Muscle of back (tissue), 13 donors: ENCODE results near the gene PDCD1LG2. TPM values are rescaled to one million over a fixed set of nuclear protein-coding genes. Genes with fewer than 3 reads are reported as not detected.
"Not testable (repeated sequence)": the region's sequence is repeated elsewhere in the genome, so short reads cannot be mapped to it uniquely, and the experiment has no call there.

Experiments used
- DNase-seq, 3 donors: peaks; one replicate each; pipeline versions ENCODE4 v3.0.0 to v3.0.0-alpha.2; 2013
- long read RNA-seq, 9 donors: transcript quantifications; one replicate each; lab custom pipeline, GENCODE V29; 2026
- polyA plus RNA-seq, 10 donors: library from polyadenylated mRNA; unstranded; fragments of 120-200 nt; gene quantifications; one replicate each; pipeline ENCODE4 v1.2.1, GENCODE V29; 2013; ENCODE audit not compliant: insufficient read length in 10 of 10

PDCD1LG2 gene
- 1 to 10 TPM in 9 of 10 donors, under 1 TPM in 1; 0.54 to 3.1 (median 1.7) TPM for polyA plus RNA-seq
- long read RNA-seq, donor 1: 0 reads
- long read RNA-seq, donor 2: 0 reads
- long read RNA-seq, donor 3: 0 reads
- long read RNA-seq, donor 4: 0 reads
- long read RNA-seq, donor 5, partial matches to known transcripts: 0 of 1 reads
- long read RNA-seq, donor 5, other reads (novel, unspliced or antisense): 0 of 1 reads
- long read RNA-seq, donor 6: 0 reads
- long read RNA-seq, donor 7: 0 reads
- long read RNA-seq, donor 8: 0 reads
- long read RNA-seq, donor 9: 0 reads

GRCh38 chr9:5510360-5510931, at the start of gene PDCD1LG2:
PDCD1LG2 (plus strand) TSS chr9:5510531; CDS start chr9:5522547, 12,016 bp downstream.
- peak in 1 of 3 donors; percentile 61 for DNase-seq

- DNase-seq: not testable (repeated sequence)
Observed at GRCh38 chr9:5464831-5465330, 45.5 kb upstream of the PDCD1LG2 start.

DNA sequence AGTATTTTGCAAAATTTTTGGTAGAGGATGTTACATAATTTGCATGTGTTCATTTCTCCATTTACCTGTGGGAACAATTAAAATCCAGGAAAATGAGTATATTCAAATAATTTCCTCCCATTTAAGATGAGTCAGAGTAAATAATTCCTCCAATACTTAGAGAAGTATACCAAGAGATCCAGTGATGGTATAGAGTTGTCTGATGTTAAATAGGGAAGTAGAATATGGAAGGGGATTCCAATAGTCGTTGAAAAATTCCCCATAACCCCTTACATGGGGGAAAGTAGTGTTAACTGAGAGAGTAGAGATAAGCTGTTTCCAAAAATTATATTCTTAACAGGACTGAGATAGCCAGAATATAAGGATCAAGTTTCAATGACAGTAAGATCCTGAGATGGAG, 44.3 kb upstream of the PDCD1LG2 start:
- no peak for DNase-seq

DNA sequence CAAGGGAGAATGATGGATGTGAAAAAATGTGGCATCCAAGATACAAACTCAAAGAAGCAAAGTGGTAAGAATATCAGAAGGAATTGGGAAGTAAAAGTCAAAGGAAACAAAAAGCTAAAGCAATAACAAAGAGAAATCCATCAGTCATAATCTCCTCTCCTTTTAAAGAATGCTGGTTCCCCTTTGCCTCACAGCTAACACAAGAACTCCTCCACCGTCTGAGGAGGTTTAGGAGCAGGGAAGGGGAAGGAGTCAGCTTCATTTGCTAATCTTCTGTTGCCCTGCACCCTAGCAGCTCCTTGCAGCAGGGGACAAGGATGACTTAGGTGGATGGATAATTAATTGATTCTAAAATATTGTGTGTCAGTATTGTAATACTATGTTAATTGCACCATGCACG, 43.6 kb upstream of the PDCD1LG2 start:
- DNase-seq: no peak

GRCh38 chr9:5468850-5469249, 41.5 kb upstream of the PDCD1LG2 start:
- DNase-seq: peak in 2 of 3 donors; percentile 17 to 26

GRCh38 chr9:5470122-5470521, 40.2 kb upstream of the PDCD1LG2 start:
- DNase-seq: no peak

DNA sequence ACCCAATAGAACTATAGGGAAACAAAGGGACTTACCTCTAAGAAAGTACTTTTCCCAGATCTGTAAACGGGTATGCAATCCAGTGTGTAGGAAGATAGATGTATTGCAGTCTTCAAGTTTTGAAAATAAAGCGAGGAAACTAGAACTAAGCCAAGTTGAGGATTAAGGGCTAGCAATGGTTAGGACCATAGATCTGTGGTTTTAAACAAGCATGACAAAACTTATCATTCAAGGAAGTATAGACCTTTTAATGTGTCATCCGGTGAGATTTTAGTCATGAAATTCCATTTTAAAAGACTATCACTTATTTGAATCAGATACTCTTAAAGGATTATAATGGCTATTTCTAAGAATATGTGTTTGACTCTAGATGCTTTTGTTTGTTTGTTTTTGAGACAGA, 39.5 kb upstream of the PDCD1LG2 start:
- no peak for DNase-seq

GRCh38 chr9:5475611-5476010, 34.7 kb upstream of the PDCD1LG2 start:
- DNase-seq: not testable (repeated sequence)

DNA sequence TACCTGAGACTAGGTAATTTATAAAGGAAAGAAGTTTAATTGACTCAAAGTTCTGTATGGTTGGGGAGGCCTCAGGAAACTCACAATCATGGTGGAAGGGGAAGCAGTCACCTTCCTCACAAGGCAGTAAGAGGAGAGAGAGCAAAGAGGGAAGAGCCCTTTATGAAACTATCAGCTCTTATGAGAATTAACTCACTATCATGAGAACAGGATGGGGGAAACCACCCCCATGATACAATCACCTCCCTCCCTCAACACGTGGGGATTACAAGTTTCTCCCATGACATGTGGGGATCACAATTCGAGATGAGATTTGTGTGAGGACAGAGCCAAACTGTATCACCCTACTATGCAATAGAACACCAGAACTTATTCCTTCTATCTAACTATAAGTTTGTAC, 32.1 kb upstream of the PDCD1LG2 start:
- DNase-seq: no peak

GRCh38 chr9:5479994-5480694, 30.2 kb upstream of the PDCD1LG2 start:
- no peak for DNase-seq

DNA sequence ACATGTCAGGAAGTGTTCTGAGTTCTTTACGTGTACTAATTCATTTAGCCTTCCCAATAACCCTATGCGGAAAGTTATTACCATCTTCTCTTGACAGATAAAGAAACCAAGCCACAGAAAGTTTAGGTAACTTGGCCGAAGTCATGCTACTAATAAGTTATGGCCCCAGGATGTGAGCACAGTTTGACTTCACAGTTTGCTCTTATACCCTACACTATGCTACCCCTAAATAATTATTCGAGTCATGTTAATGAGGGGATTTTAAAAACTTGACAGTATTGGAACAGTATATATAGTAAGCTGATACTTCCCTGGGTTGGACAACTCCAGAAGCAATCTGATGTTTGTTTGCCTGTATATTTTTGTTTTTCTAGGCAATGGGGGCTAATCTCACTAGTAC, 29.4 kb upstream of the PDCD1LG2 start:
- DNase-seq: no peak

- DNase-seq: no peak
Observed at GRCh38 chr9:5481322-5482040, 28.9 kb upstream of the PDCD1LG2 start.

GRCh38 chr9:5482194-5482593, 28.1 kb upstream of the PDCD1LG2 start:
- DNase-seq: no peak

- DNase-seq: no peak
Observed at GRCh38 chr9:5483306-5483705, 27.0 kb upstream of the PDCD1LG2 start.

DNA sequence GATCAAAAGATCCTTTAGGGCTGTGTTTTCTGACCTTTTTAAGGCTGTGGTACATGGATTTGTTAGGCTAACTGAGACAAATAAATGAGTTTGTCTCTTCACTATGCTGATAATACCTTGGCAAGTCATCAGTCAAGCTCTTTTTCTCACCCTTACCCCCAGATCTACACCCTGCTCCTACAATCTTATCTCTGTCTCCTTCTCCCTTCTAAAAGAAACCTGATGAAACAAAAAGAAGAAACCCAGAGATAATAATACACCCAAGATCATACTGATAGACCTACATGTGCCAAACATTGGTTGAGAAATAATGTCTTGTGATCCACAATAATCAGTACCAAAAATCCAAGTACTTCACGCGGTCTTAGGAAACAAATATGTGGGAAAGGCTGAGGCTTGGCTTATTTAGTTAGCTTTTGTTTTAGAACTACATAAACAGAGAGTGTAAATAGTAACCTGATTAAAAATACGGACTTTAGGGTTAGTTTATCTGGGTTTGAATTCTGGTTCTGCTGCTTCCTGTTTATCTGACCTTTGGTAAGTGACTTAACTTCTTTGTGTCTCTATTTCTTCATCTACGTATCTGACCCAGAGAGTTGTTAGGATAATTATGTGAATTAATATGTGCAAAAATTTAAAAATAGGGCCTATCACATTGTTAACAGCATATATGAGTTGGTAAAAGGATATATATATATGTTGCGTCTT, 24.8 kb upstream of the PDCD1LG2 start:
- DNase-seq: no peak

DNA sequence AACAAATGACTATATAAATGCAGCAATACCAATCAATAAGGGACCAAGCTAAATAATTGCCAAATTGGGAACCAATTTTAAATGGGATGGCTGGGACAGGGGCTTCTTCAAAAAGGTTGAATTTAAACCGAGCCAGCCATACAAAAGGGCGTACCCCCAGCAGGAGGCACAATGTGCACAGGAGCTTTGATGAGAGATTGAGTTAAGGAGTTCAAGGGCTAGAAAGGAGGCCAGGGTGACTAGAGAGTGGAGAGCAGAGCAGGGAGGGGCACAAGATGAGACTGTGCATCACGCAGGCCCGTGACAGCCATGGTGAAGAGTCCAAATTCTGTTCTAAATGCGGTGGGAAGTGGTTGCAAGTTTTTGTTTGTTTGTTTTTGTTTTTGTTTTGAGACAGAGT, 23.3 kb upstream of the PDCD1LG2 start:
- no peak for DNase-seq

- no peak for DNase-seq
Observed at GRCh38 chr9:5488221-5489008, 21.9 kb upstream of the PDCD1LG2 start.

GRCh38 chr9:5489630-5490490, 20.5 kb upstream of the PDCD1LG2 start:
- no peak for DNase-seq

DNA sequence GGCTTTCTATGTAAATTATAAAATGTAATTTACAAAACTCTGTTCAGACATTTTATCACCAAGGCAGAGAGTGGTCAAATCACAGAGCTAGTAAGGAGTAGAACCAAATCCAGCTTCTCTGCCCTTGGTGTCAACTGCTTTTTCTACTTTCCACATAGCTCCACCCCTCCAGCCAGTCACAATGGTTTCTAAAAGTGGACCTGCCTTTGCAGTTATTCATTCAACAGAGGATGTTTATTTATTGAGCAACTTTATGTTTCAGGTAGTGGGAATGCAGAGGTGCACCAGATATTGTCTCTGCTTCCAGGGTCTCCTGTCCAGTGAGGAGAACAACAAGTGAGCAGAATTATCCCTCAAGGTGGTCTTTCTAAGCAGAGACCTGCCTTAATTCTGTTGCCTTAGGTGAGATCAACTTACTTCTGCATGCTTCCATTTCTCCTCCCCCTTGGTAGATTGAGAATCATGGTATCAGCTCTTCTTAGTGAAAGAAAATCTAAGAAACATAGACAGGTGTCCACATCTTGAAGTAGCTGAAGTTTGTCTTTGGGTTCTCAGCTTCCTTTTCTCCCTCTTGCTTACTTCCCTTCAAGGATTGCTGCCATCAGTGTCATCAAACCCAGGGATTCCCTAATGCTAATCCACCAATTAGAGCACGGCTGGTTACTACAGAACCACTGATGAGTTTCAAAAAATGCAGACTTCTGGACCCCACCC, 17.2 kb upstream of the PDCD1LG2 start:
- DNase-seq: no peak
